Retina (tissue), 1 donor: ENCODE measurements around the gene TBC1D4.

ENCODE experiments used
- DNase-seq: peaks from one replicate; pipeline ENCODE4 v3.0.0-alpha.2; 2016

Gene TBC1D4

GRCh38 chr13:75384879-75385707 is 96.9 kb downstream of the TBC1D4 start:
- no peak for DNase-seq

- DNase-seq: no peak
Observed at GRCh38 chr13:75383064-75383715, 98.8 kb downstream of the TBC1D4 start.

- DNase-seq: no peak
Observed at GRCh38 chr13:75378301-75378700, 103.7 kb downstream of the TBC1D4 start.

DNA sequence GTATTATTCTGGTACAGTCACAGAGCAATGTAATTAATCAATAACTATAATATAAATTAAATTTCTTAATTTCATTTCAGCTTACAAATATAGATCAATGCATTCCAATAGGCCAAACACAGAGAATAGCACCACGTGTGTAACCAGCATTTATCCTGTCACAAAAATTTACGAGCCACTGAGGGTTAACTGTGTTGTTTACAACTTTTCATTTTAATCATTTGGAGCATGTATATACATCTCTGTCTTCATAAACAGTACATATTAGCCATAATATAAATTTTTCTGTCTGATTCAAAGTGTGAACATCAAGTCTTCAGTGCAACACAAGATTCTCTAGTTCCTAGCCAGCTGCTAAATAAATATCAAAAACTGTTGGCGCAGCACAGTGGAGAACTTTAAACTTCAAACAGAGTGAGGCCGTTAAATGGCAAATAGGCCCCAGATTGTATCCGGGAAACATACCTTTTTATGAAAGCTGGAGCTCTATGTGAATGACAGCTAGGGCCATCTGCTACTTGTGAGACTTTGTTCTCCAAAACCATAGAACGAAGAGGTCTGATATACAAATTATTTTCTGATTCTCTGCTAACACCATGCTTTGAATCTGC is 105.1 kb downstream of the TBC1D4 start:
- DNase-seq: no peak

GRCh38 chr13:75375329-75375728 is 106.6 kb downstream of the TBC1D4 start:
- no peak for DNase-seq

- DNase-seq: no peak
Observed at GRCh38 chr13:75373988-75374387, 108.0 kb downstream of the TBC1D4 start.

DNA sequence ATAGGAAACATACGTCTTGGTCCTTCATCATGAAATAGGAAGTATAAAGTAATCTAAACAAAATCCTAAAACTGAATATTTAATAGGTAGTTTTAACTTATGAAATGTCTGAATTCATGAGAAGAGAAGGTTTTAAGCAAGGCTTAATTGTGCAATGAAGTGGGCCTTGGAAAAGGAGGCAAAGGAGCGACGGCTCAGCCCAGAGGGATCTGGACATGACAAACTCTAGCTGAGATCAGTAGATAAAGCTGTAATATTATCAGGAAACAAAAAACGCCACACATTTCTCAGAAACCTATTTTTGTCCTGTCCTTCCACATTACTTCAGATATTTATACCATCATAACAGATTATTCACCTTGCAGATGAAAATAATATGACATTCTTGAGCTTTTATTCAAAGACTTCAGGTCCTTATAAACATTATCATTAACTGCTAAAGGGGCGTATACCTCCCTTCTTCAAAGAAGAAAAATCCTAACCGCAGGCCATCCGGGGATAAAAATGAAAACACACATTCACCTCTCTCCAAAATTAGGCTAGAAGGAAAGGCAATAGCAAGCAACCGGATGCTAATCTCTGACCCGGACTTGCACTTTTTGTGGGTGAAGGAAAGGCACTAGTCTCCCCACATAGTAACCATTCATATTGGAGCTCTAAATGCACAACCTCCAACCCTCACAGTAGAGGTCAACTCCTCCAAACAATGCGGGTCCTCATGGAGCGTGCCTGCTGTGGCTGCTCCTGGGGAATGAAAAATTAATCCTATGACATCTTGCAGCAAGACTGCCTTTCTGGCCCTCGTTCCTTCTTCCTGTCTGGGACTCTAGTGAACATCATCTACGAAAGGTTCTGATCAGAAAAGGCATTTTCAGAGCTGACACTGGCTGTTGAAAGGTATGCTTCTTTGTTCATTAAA is 108.8 kb downstream of the TBC1D4 start:
- DNase-seq: peak; percentile 13

DNA sequence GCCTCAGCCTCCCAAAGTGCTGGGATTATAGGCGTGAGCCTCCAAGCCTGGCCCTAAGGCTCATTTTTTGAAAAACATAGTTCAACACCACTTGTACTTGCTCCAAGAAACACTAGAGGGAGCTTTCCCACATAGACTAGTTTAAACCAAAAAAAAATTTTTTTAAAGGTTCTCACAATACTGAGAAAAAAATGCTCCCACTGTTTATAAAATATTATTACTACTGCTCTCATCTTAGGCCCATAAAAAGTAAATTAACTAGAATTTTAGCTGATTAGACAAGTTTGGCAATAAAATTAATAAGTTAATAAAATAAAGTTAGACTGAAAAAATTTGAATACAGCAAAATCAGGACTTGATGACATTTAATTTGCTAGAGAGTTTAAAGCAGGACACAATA is 109.5 kb downstream of the TBC1D4 start:
- DNase-seq: peak; percentile 41

- no peak for DNase-seq
Observed at GRCh38 chr13:75371203-75371602, 110.8 kb downstream of the TBC1D4 start.

DNA sequence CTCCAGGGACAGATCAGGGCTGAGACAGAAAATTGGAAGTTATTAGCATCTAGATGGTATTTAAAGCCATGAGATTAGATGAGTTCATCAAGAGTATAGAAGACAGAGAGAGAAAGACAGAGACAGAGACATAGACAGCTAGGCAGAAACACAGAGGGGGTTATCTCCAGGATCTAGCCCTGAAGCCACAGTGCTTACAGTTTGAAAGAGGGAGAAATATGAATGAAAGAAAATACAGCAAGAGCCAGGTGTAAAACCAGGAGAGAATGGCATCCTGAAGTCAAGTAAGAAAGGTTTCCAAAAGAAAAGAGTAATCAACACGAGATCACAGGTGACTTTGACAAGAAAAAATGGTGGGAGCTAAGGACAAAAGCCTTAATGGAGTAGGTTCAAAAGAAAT is 111.2 kb downstream of the TBC1D4 start:
- DNase-seq: no peak

GRCh38 chr13:75369981-75370380 is 112.0 kb downstream of the TBC1D4 start:
- DNase-seq: no peak

DNA sequence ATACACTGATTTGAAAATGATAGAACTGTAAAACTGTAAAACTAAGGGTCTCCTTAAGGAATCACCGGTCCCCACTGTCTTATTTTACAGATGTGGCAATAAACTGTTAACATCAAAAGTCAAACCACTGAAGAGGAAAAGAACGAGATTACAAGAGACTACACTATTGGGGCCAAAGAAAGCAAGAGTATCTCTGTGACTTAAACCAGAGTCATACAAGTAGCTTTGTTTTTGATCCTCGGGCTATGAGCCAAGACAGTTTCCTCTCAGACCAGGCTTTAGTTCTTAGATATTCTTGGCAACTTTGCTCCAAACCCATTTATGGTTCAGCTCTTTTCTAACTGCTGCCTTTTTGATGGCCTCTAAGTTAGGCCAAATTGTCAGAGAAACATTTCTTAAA is 113.8 kb downstream of the TBC1D4 start:
- no peak for DNase-seq

- no peak for DNase-seq
Observed at GRCh38 chr13:75366380-75367280, 115.3 kb downstream of the TBC1D4 start.

- no peak for DNase-seq
Observed at GRCh38 chr13:75365724-75366173, 116.2 kb downstream of the TBC1D4 start.

DNA sequence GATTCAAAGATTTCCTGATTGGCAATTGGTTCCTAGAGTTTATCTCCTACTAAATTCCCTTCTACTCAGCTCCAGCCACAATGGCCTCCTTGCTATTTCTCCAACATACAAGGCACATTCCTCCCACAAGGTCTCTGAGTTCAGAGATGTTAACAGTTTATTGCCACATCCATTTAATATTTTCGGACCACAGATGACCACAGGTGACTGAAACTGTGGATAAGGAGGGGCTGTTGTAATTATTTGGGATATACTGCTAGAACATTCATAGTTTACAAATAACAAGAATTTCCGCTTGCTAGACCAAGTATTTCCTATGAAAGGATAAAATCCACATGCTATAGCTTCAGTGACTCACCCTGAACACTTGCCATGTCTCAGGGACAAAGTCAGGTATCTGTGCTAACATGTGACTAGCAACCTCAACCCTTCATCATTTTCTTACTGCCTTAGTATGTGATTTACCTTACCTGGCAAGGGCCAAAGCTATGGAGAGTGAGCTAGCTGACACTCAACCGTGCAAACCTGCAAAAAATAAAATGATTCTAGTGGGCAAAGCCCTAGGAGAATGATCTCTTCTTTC is 117.7 kb downstream of the TBC1D4 start:
- no peak for DNase-seq

DNA sequence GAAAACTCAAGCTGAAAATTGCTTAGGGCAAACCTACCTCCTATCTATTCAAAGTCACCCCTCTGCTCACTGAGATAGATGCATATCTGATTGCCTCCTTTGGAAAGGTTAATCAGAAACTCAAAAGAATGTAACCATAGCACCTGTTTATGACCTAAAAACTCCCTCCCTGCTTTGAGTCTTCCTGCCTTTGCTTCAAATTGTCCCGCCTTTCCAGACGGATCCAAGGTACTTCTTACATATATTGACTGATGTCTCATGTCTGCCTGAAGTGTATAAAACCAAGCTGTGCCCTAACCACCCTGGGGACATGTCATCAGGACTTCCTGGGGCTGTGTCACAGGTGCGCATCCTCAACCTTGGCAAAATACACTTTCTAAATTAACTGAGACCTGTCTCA is 118.6 kb downstream of the TBC1D4 start:
- DNase-seq: no peak

DNA sequence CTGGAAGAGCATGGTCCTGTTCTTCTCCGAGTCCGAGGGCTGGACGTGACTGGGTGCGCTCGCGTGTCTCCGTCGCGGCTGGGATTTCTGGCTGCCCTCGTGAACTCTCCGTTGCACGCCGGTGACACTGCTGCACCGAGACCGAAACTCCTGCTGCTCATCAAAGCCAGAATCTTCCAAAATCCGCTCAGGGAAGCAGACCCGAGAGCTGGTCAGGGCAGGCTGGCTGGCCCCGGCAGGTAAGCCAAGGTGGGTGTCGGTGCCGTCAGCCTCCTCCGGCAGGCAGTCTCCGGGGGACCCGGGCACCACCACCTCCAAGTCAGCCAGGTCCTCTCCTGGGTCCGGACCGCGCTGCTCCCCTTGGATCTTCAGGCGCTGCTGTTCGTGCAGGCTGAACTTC is 119.9 kb downstream of the TBC1D4 start:
- no peak for DNase-seq

DNA sequence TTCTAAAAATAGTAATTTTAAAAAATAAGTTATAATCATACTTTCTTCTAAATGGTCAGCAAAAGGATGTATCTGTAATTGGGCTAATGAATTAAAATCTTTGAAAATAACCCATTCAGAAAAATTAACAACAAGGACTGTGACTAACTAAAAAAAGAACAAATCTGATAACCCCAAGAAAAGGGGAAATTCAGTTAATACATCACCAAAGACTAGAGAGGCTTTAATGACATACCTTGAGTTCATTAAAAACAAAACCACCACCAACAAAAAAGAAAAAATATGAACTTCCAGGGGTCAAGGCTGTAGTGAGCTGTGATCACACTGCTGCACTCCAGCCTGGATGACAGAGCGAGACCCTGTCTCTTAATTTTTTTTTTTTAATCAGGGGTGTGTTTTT is 121.8 kb downstream of the TBC1D4 start:
- DNase-seq: no peak

DNA sequence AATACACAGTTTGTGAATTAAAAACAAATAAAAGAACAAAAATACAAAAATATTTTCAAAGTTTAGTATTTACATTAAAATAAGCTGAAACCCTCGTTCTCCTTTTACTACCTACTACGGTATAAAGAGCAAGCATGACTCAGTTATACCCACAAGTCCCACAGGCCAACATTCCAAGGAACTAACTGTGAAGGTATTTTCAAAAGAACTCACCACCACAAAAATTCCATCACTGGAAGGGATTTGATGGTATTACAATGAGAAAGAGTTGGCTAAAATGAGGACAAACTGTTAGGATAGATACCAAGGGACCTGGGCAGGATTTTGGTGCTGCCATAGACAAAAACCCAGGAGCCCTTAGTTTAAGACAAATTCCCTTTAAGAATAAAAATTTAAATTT is 122.7 kb downstream of the TBC1D4 start:
- no peak for DNase-seq

DNA sequence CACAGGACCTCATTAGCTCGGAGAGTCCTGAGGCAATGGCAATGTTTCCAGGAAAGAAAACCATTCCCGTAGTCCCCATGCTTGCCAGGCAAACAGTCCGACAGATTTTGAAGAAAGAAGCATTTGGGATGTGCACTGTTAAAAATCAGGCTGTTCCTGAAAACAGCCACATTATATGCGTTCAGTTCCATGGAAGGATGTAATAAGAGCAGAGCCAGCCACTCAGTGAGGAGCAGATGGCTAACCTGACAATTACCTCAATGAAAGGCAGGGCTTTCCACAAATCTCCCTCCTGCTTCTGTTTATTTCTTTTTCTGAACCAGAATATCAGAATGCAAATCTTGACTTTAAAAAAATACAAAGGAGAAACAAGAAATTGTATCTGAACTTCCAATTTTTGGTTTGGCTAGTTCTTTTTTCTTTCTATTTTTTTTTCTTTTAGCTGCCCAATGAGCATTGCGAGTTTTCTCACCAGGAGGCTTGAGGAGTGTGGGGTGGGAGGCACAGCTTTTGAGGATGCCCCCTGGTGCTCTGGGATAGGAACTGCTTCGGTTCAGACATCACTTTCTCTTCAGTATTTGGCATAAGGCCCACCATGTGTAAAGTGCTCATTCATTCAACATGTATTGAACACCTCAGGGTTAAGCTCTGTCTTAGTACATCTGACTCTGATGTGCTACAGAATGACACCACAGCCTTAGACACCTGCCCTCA is 124.2 kb downstream of the TBC1D4 start:
- no peak for DNase-seq

- no peak for DNase-seq
Observed at GRCh38 chr13:75356421-75356820, 125.5 kb downstream of the TBC1D4 start.
